IgD-negative memory B cell (primary cell): ENCODE data around the gene RNF135. TPM values are rescaled to one million over a fixed set of nuclear protein-coding genes. Genes with fewer than 3 reads are reported as not detected.

Experiments used
- H3K27ac Mint-ChIP-seq, 3 donors: one replicate each; pipeline ENCODE4 v1.8.0; 2020 to 2022; ENCODE audit warnings: mild to moderate bottlenecking in 3 of 3, mixed read lengths in 3 of 3, moderate library complexity in 1 of 3
- H3K27me3 Mint-ChIP-seq: one replicate; pipeline ENCODE4 v1.8.0; 2021; ENCODE audit warnings: mixed read lengths
- H3K36me3 Mint-ChIP-seq: one replicate; pipeline ENCODE4 v1.8.0; 2020; ENCODE audit warnings: mild to moderate bottlenecking, mixed read lengths
- H3K4me1 Mint-ChIP-seq, 3 donors: one replicate each; pipeline ENCODE4 v1.8.0; 2020 to 2022; ENCODE audit warnings: mixed read lengths in 3 of 3, mild to moderate bottlenecking in 1 of 3
- H3K4me3 Mint-ChIP-seq, 4 donors: one replicate each; pipeline ENCODE4 v1.8.0; 2020 to 2022; ENCODE audit warnings: mild to moderate bottlenecking in 4 of 4, mixed read lengths in 4 of 4, moderate library complexity in 3 of 4
- H3K9me3 Mint-ChIP-seq, 3 donors: one replicate each; pipeline ENCODE4 v1.8.0; 2020 to 2021; ENCODE audit warnings: mixed read lengths in 3 of 3, mild to moderate bottlenecking in 1 of 3
- polyA plus RNA-seq: library from polyadenylated mRNA; unstranded; fragments of 300-500 nt; fragmentation: Illumina TruSeq; gene quantifications from one replicate; pipeline ENCODE4 v1.2.3, GENCODE V29; 2021

Gene RNF135
- polyA plus RNA-seq, 1 donor from 2014 or later, result 34.7 TPM

DNA sequence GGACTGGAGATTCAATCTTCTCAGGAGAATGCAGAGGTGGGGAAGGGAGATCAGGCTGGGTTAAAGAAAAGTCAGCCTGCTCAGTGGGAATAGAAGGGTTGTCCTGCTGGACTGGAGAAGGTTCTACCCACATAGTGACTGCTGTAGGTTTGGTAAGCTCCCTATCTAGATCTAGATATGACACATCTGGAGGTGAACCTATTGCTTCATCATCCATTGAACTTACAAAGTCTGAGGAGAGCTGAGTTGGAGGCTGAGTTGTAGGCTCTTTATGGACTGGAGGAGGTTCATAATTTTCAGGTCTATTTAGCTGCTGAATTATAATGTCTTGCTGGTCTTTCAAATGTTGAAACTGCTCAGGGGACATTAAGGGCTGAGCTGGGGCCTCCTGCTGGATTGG, 77.9 kb downstream of the RNF135 start:
- H3K27ac Mint-ChIP-seq, result no peak overlapping the region
- no peak overlapping the region for H3K4me3 Mint-ChIP-seq

More for the DNA sequence above, 77.9 kb downstream of the RNF135 start:
- Mint-ChIP-seq H3K4me1 (peaks cover 0 to 1% (median 0%) of the 10 kb centered on the region in 3 donors), H3K36me3 (peaks cover 3% of the 10 kb centered on the region), H3K27me3 (no peaks in the 10 kb centered on the region), H3K9me3 (peaks cover 0 to 1% (median 0%) of the 10 kb centered on the region in 3 donors)

Other genes with a start within 250 kb of the RNF135 start
- 76.6 TPM for gene CRLF3, start 146.3 kb upstream of the RNF135 start, polyA plus RNA-seq
- 1.7 TPM for gene ATAD5, start 139.1 kb upstream of the RNF135 start, polyA plus RNA-seq
- gene TEFM, start 64.8 kb upstream of the RNF135 start, polyA plus RNA-seq, result 19.0 TPM
- 5.0 TPM for gene ADAP2, start 49.1 kb upstream of the RNF135 start, polyA plus RNA-seq
- 10.0 TPM for gene NF1, start 123.9 kb downstream of the RNF135 start, polyA plus RNA-seq